Renal pelvis (tissue), 4 donors: ENCODE results near the gene JAGN1. TPM values are rescaled to one million over a fixed set of nuclear protein-coding genes. Genes with fewer than 3 reads are reported as not detected.
"Not testable (repeated sequence)": the region's sequence is repeated elsewhere in the genome, so short reads cannot be mapped to it uniquely, and the experiment has no call there.

Experiments used
- DNase-seq: peaks from one replicate; pipeline ENCODE4 v3.0.0-alpha.2; 2013
- polyA plus RNA-seq, 3 donors: library from polyadenylated mRNA; unstranded; fragments of 120-200 nt; gene quantifications; one replicate each; pipeline ENCODE4 v1.2.1, GENCODE V29; 2013; ENCODE audit not compliant: insufficient read length in 3 of 3

The JAGN1 gene
- polyA plus RNA-seq, 3 donors, result 44.5 to 49.8 (median 46.7) TPM

- no peak for DNase-seq
Observed at GRCh38 chr3:9893739-9894138, 3.3 kb downstream of the JAGN1 start.

GRCh38 chr3:9895715-9896114 is 5.3 kb downstream of the JAGN1 start:
- not testable (repeated sequence) for DNase-seq

- DNase-seq, result not testable (repeated sequence)
Observed at GRCh38 chr3:9896755-9897407, 6.5 kb downstream of the JAGN1 start.

- peak; percentile 68 for DNase-seq
Observed at GRCh38 chr3:9897408-9898372, 7.3 kb downstream of the JAGN1 start.

GRCh38 chr3:9898467-9899241 is 8.2 kb downstream of the JAGN1 start:
- DNase-seq, result no peak

GRCh38 chr3:9899289-9899791 is 8.9 kb downstream of the JAGN1 start:
- DNase-seq, result no peak

GRCh38 chr3:9900965-9901415 is 10.6 kb downstream of the JAGN1 start:
- DNase-seq, result not testable (repeated sequence)

- no peak for DNase-seq
Observed at GRCh38 chr3:9901967-9902366, 11.6 kb downstream of the JAGN1 start.

GRCh38 chr3:9902372-9903237 is 12.2 kb downstream of the JAGN1 start, which contains the start of gene IL17RE:
Gene IL17RE (plus strand): TSS chr3:9902848. CDS start chr3:9902933, 85 bp downstream.
- DNase-seq, result no peak

GRCh38 chr3:9903238-9903624 is 12.8 kb downstream of the JAGN1 start:
- DNase-seq, result no peak

- DNase-seq, result no peak
Observed at GRCh38 chr3:9903904-9904303, 13.5 kb downstream of the JAGN1 start.

- no peak for DNase-seq
Observed at GRCh38 chr3:9906480-9906879, 16.1 kb downstream of the JAGN1 start.

GRCh38 chr3:9908286-9908685 is 17.9 kb downstream of the JAGN1 start:
- DNase-seq, result no peak

- DNase-seq, result no peak
Observed at GRCh38 chr3:9909221-9910013, 19.0 kb downstream of the JAGN1 start.

- no peak for DNase-seq
Observed at GRCh38 chr3:9911863-9912262, 21.5 kb downstream of the JAGN1 start.

GRCh38 chr3:9912294-9912935 is 22.0 kb downstream of the JAGN1 start:
- no peak for DNase-seq

GRCh38 chr3:9913601-9914000 is 23.2 kb downstream of the JAGN1 start:
- no peak for DNase-seq

- DNase-seq, result no peak
Observed at GRCh38 chr3:9914011-9914410, 23.6 kb downstream of the JAGN1 start.

GRCh38 chr3:9914559-9915253 is 24.3 kb downstream of the JAGN1 start:
- no peak for DNase-seq
